Daoy (cell line): ENCODE results near the gene MZT1. TPM values are rescaled to one million over a fixed set of nuclear protein-coding genes. Genes with fewer than 3 reads are reported as not detected.

Source experiments
- DNase-seq: peaks from one replicate; pipeline ENCODE4 v3.0.0-alpha.2; 2015; ENCODE audit warnings: low read depth
- total RNA-seq: library from RNA; depleted of rRNA; stranded (reverse); fragments of >200 nt; shearing (Covaris generic); gene quantifications from 2 replicates; pipeline ENCODE4 v1.2.3, GENCODE V29; 2014; rRNA removed

MZT1 gene
- total RNA-seq, 1 experiment from 2014 or later = 36.8 TPM

- no peak for DNase-seq
Observed at GRCh38 chr13:72680353-72680752, 47.1 kb downstream of the MZT1 start.

- no peak for DNase-seq
Observed at GRCh38 chr13:72678312-72678711, 49.1 kb downstream of the MZT1 start.

GRCh38 chr13:72677431-72677830, 50.0 kb downstream of the MZT1 start:
- DNase-seq = no peak

GRCh38 chr13:72666391-72666790, 61.0 kb downstream of the MZT1 start:
- DNase-seq = no peak

- no peak for DNase-seq
Observed at GRCh38 chr13:72662548-72662947, 64.9 kb downstream of the MZT1 start.

Other genes with a start within 250 kb of the MZT1 start
- 15.2 and 22.4 TPM in 2 replicates for gene BORA, start 294 bp upstream of the MZT1 start, total RNA-seq
- 36.7 and 51.2 TPM in 2 replicates for gene DIS3, start 54.3 kb upstream of the MZT1 start, total RNA-seq
- gene PIBF1, start 54.5 kb upstream of the MZT1 start, total RNA-seq = 12.3 and 21.0 TPM in 2 replicates